Psoas muscle (tissue), 8 donors: ENCODE measurements around the gene ACE. TPM values are rescaled to one million over a fixed set of nuclear protein-coding genes. Genes with fewer than 3 reads are reported as not detected.
A peak's percentile ranks its signal among the peaks of the same experiment; 100 is the strongest.

Experiments
- ATAC-seq, 4 donors: fragments of 200-7000 bp; cut with Tn5 transposase; one replicate each; pipeline ENCODE4 v1.9.1; 2020; ENCODE audit warnings: moderate library complexity in 3 of 4, mild to moderate bottlenecking in 2 of 4
- DNase-seq, 2 donors: peaks; one replicate each; pipeline ENCODE4 v3.0.0-alpha.2; 2020
- H3K27ac ChIP-seq: fragments of 200-600 bp; one replicate; pipeline ENCODE4 v1.8.0; 2022
- H3K27me3 ChIP-seq, 3 donors: fragments of 200-600 bp in 1 of 3; one replicate each; pipeline versions ENCODE4 v1.6.1 to v1.8.0; 2013 to 2022; ENCODE audit warnings: low read length in 2 of 3, mild to moderate bottlenecking in 2 of 3, moderate library complexity in 1 of 3; ENCODE audit not compliant: insufficient read depth in 3 of 3
- H3K36me3 ChIP-seq, 2 donors: fragments of 200-600 bp in 1 of 2; one replicate each; pipeline versions ENCODE4 v1.6.1 to v1.8.0; 2013 to 2022; ENCODE audit warnings: low read depth in 1 of 2, mild to moderate bottlenecking in 1 of 2, moderate library complexity in 1 of 2; ENCODE audit not compliant: insufficient read depth in 1 of 2
- H3K4me1 ChIP-seq: fragments of 200-600 bp; one replicate; pipeline ENCODE4 v1.8.0; 2022
- H3K4me3 ChIP-seq: fragments of 200-600 bp; one replicate; pipeline ENCODE4 v1.8.0; 2022; ENCODE audit warnings: mild to moderate bottlenecking
- H3K9me3 ChIP-seq: fragments of 200-600 bp; one replicate; pipeline ENCODE4 v1.8.0; 2022
- CTCF ChIP-seq: fragments of 200-600 bp; IDR thresholded peaks from one replicate; pipeline ENCODE4 v1.8.0; 2022; ENCODE audit warnings: antibody characterized with exemption
- WGBS, 3 donors: extraction: QIAGEN DNeasy Blood & Tissue Kit; methylation state at CpG; one replicate each; pipeline versions ENCODE4 v1.1.6 to v1.1.7; 2013; 5-methylcytosine and 5-hydroxymethylcytosine counted together
- intact Hi-C, 2 donors: fragments of 100-400 bp; cut with DNase I; formaldehyde crosslinking; loops; one replicate each; pipeline versions ENCODE4 v1.11.0 to v1.14.2; 2022
- long read RNA-seq, 2 donors: library from polyadenylated mRNA; unstranded; transcript quantifications; one replicate each; pipeline ENCODE4 v2.0.0, GENCODE V29; 2021
- polyA plus RNA-seq, 3 donors: library from polyadenylated mRNA; stranded (reverse); fragments of 200-250 nt; gene quantifications; one replicate each; pipeline ENCODE4 v1.2.3, GENCODE V29; 2013
- total RNA-seq, 4 donors: library from RNA; stranded (reverse); fragmentation: NEBNext Ultra II Directional in 2 of 4; extraction: Animal tissue kit (Norgen Biotek cat#: 25700) in 2 of 4; gene quantifications; one replicate each; pipeline versions ENCODE4 v1.2.1 to v1.2.4, GENCODE V29; 2021 to 2023
- donor health status: healthy with polysubstance abuse.
- donor health status: DM: no; HTN: no; CAD: no; lungs with moderate emphysema.
- donor health status: Bipolar disorder and iron deficiency.
- donor health status: healthy.
- donor health status: DM: yes; HTN: yes; CAD: no.
- donor health status: DM: no; HTN: no; CAD: no.
- donor health status: DM: no; HTN: no; CAD: no.
- donor health status: DM: yes; HTN: yes; CAD: no.

ACE gene
- total RNA-seq (10 to 100 TPM in 1 of 4 donors, 1 to 10 TPM in 3; 2.0 to 12.5 (median 4.5) TPM), polyA plus RNA-seq (1 to 10 TPM in 2 of 3 donors, under 1 TPM in 1; 0.82 to 1.9 (median 1.8) TPM)
- long read RNA-seq, donor 1, full-length matches to known transcripts, result 1 of 2 reads
- long read RNA-seq, donor 1, partial matches to known transcripts, result 1 of 2 reads
- long read RNA-seq, donor 1, other reads (novel, unspliced or antisense), result 0 of 2 reads
- long read RNA-seq, donor 2, partial matches to known transcripts, result 2 of 2 reads
- long read RNA-seq, donor 2, other reads (novel, unspliced or antisense), result 0 of 2 reads

GRCh38 chr17:63476854-63477479 lies at the start of gene ACE:
TSS of gene ACE (plus strand) at chr17:63477061. CDS start at chr17:63477095, 34 bp downstream.
- peak in 3 of 4 donors; percentile 46 to 68 (median 61) for ATAC-seq
- H3K36me3 ChIP-seq, result no peaks in the 10 kb centered on the region
- intact Hi-C loops, result loop anchor here in 1 of 2 donors (5.0 kb wide), 1 partner anchor 50 kb away; no protein-coding TSS in a partner anchor
- no peak for TF ChIP-seq CTCF
- H3K27ac ChIP-seq, result no peak within 1 kb of the TSS
- WGBS, 3 donors, result 0 to 1% (median 1%) methylated on average over 45 to 78 of the region's 78 CpGs
- peak in 1 of 2 donors; percentile 40 for DNase-seq
- no peaks in the 10 kb centered on the region for H3K9me3 ChIP-seq
- peaks cover 11% of the 10 kb centered on the region for H3K4me1 ChIP-seq
- peak within 1 kb of the TSS; percentile 63 for H3K4me3 ChIP-seq
- H3K27me3 ChIP-seq, result peaks cover 0 to 43% (median 15%) of the 10 kb centered on the region in 3 donors

GRCh38 chr17:63429766-63430165 lies 47.1 kb upstream of the ACE start:
- Histone ChIP-seq H3K4me3 (no peak overlapping the region), H3K27ac (no peak overlapping the region), H3K9me3 (no peaks in the 10 kb centered on the region), H3K36me3 (no peaks in the 10 kb centered on the region), H3K4me1 (peaks cover under 1% of the 10 kb centered on the region), H3K27me3 (no peaks in the 10 kb centered on the region)
- intact Hi-C loops, result loop anchor here in 1 of 2 donors (5.0 kb wide), 1 partner anchor 48 kb away; the partner anchor contains the start of gene ACE
- DNase-seq, result no peak
- TF ChIP-seq CTCF, result no peak
- WGBS, 3 donors, result 86 to 93% (median 91%) methylated on average over 7 of the region's 7 CpGs
- ATAC-seq, result no peak

GRCh38 chr17:63430223-63430622 lies 46.6 kb upstream of the ACE start:
- 82 to 86% (median 83%) methylated on average over 11 of the region's 11 CpGs for WGBS, 3 donors
- Histone ChIP-seq H3K4me3 (no peak overlapping the region), H3K4me1 (peaks cover 5% of the 10 kb centered on the region), H3K27ac (no peak overlapping the region), H3K36me3 (no peaks in the 10 kb centered on the region), H3K9me3 (no peaks in the 10 kb centered on the region), H3K27me3 (no peaks in the 10 kb centered on the region)
- intact Hi-C loops, result no loop called here
- TF ChIP-seq CTCF, result no peak
- DNase-seq, result no peak
- no peak for ATAC-seq

- TF ChIP-seq CTCF, result no peak
- H3K27ac ChIP-seq, result no peak overlapping the region
- H3K27me3 ChIP-seq, result no peaks in the 10 kb centered on the region
- no peaks in the 10 kb centered on the region for H3K9me3 ChIP-seq
- 90 to 91% (median 90%) methylated on average over 7 of the region's 7 CpGs for WGBS, 3 donors
- H3K4me1 ChIP-seq, result peaks cover 11% of the 10 kb centered on the region
- DNase-seq (no peak), ATAC-seq (no peak)
- intact Hi-C loops, result no loop called here
- no peak overlapping the region for H3K4me3 ChIP-seq
- H3K36me3 ChIP-seq, result no peaks in the 10 kb centered on the region
These were observed 45.3 kb upstream of the ACE start for GRCh38 chr17:63431618-63431938.
